GM10266 (cell line): ENCODE data around the gene ARHGAP30.

ENCODE experiments used
- DNase-seq: peaks from one replicate; pipeline ENCODE4 v3.0.0; 2012; ENCODE audit errors: extremely low spot score
- TF ChIP-seq, protein P1 (sequence below): IDR thresholded peaks from 2 replicates; pipeline ENCODE4 v1.5.1; 2012; ENCODE audit warnings: mild to moderate bottlenecking, low read depth; ENCODE audit not compliant: control insufficient read depth, insufficient read depth; ENCODE audit errors: missing control alignments

Gene ARHGAP30

DNA sequence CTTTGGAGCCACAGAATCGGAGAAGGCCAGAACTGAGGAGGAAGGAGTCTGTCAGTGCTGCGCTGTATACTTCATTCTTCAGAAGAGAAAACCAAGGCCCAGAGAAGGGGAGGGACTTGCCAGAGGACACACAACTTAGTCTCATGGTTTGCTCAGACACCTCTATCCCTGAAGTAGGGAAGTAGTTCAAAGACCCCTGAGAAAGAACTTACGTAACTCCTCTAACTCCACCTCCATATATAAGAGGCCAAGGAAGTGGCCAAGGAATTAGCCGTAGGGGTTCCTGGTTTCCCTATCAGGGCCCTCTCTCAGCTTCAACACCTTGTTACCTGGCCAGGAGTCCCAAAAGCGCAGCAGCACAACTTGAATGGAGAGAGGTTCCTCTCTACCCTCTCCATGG, 20.2 kb upstream of the ARHGAP30 start:
- TF ChIP-seq, protein P1, sequence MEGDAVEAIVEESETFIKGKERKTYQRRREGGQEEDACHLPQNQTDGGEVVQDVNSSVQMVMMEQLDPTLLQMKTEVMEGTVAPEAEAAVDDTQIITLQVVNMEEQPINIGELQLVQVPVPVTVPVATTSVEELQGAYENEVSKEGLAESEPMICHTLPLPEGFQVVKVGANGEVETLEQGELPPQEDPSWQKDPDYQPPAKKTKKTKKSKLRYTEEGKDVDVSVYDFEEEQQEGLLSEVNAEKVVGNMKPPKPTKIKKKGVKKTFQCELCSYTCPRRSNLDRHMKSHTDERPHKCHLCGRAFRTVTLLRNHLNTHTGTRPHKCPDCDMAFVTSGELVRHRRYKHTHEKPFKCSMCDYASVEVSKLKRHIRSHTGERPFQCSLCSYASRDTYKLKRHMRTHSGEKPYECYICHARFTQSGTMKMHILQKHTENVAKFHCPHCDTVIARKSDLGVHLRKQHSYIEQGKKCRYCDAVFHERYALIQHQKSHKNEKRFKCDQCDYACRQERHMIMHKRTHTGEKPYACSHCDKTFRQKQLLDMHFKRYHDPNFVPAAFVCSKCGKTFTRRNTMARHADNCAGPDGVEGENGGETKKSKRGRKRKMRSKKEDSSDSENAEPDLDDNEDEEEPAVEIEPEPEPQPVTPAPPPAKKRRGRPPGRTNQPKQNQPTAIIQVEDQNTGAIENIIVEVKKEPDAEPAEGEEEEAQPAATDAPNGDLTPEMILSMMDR, result no peak
- no peak for DNase-seq

DNA sequence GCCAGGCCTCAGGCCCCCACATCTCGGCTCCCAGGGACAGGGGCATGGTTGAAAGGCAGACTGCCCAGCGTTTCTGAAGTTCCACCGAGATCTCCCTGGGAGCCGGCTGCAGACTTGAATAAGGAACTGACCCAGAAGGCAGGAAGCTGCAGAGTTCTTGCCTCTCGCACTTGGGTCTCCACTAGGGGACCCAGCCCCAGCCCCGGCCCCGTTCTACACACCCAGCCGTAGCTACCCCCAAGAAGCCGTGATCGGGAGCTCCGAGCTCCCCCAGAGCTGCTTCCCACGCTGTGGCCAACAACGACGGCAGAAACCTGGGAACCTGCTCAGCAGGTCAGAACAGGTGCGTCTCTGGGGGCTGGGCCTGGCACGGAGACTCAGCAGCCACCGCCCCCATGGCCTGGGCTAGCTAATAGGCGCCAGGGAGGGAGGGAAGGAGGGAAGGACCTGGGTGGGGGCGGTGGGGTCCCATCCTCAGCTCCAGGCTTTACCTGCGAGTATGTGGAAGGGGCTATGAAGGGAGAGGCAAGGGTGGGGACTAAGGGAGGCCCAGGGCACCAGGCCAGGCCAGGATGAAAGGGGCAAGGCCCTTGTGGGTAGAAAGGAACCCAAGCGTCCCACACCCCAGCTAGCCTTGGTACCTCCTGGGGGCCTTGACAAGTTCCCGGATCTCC, 19.7 kb upstream of the ARHGAP30 start, which contains the start of gene NECTIN4:
Gene NECTIN4, minus strand, starts transcription at position 308 of the 674 bp plus-strand sequence. Its CDS starts 262 bp downstream, at position 46.
- no peak for DNase-seq
- TF ChIP-seq, protein P1, result no peak

DNA sequence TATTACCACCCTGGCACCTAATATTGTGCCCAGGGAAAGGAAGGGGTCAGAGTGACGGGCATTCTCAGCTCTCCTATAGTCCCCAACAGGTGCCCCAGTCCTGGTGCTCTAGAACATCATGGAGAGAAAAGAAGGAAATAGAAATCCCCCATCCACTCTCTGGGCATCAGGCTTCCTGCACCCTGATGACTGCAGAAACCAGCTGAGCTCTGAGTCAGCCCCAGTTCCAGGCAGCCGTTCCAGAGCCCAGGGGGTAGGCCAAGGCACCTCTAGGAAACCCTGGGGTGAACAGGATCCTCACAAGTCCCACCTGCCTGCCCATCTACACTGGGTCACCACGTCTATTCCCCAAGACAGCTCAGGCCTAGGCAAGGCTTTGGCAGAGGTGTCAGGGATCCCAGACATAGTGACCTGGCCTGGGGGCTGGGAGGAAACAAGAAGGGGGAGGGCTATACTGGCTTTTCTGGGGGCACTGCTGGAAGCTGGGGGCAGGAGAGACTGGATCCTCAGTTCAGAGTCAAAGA, 19.0 kb upstream of the ARHGAP30 start:
- TF ChIP-seq, protein P1, result no peak
- no peak for DNase-seq

DNA sequence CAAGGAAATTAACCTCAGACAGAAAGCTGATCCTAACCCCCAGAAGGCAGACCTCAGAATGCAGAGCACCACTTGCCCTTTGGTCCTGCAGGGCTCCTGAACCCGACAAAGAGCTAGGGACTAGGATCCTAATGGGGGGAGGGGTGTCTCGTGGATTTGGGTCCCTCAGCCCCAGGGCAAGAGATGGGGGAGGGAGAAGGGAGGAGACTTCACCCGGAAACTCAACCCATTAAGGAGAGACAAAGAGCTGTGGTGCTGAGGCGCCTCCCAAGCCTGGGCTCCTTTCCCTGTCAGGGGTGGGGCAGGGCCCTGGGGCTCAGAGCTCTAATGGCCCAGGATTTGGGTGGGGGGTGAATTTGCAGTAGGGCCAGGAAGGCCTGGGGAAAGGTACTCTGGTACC, 16.8 kb upstream of the ARHGAP30 start:
- TF ChIP-seq, protein P1, result no peak
- DNase-seq, result no peak

DNA sequence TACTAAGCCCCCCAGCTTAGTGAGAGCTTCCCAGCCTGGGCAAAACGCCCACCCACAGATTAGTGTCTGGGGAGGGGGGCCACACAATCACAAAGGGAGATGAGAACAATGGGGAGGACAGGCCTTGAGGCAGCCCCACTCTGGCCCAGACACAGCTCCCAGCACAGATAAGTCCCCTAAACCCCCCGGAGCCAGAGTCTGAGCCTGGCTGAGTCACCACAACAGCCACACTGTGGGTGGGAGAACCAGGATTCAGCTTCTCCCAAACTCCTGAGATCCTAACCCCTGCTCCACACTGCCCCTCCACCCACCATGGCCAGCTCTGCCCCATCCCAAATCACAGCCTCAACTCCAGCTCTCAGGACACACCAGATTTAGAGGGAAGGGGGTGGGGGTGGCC, 15.5 kb upstream of the ARHGAP30 start:
- TF ChIP-seq, protein P1, result no peak
- DNase-seq, result no peak

DNA sequence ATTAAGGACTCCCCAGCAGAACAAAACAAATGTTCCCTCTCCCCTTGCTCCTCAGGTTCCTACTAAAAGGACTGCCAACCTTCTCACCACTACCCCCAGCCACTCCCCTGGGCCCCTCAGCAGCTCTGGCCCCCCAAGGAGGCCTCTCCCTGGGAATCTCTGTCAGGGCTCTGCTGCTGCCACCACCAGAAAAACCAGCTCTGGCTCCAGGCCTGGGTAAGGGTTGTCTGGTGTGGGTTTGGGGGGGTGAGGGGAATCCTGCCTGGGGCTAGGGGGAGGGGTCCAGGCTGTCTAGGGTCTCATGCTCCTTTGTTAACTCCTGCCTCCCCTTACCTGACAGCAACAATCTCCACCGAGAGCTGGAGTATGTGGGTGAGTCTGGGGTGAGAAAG, 14.9 kb upstream of the ARHGAP30 start:
- DNase-seq, result no peak
- TF ChIP-seq, protein P1, result no peak

DNA sequence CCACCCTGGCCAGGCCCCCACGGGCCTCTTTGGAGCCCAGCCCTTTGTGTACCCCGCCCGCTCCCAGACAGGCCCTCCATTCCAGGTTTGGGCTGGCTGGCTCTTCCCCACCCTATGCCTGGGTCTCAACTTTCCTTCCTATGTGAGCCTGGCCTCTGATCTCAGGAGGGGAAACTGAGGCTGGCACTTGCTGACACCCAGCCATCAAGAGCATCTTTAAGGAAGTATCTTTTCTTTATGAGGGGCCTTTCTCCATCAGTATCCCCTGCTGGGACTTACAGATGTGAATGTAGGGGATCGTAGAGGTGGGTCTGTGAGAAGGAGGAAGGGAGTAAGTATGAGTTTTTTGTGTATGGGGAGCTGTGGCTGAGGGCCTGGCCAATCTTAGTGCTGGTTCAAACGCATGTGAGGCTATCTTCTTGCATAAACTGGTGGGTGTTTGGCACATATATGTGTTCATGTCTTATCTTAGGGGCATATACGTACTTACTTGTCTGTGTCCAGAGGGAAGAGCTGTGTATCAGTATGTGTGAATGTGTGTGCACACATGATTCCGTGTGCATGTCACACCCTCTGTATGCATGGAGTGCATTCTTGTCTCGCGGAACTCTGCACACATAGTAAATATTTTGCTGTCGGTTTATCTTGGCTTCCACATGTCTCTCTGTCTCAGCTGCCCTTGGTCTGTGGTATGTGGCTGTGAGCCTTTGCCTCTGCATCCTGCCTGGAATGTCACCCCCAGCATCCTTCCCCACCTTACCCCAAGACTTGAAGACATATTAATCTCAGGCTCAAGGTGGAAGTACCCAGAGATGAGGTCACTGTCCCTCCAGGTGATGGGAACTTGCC, 14.3 kb upstream of the ARHGAP30 start:
- no peak for DNase-seq
- TF ChIP-seq, protein P1, result no peak
